Suprapubic skin (tissue), 4 donors: ENCODE data around the gene DNAI4. TPM values are rescaled to one million over a fixed set of nuclear protein-coding genes. Genes with fewer than 3 reads are reported as not detected.
A peak's percentile ranks its signal among the peaks of the same experiment; 100 is the strongest.

ENCODE experiments used
- DNase-seq, 2 donors: peaks; one replicate each; pipeline ENCODE4 v3.0.0-alpha.2; 2019; ENCODE audit warnings: low spot score in 2 of 2
- H3K27ac ChIP-seq: fragments of 200-600 bp; sonication (generic); one replicate; pipeline ENCODE4 v1.5.1; 2019
- H3K27me3 ChIP-seq: fragments of 200-600 bp; sonication (generic); one replicate; pipeline ENCODE4 v1.5.1; 2019
- H3K36me3 ChIP-seq: fragments of 200-600 bp; sonication (generic); one replicate; pipeline ENCODE4 v1.5.1; 2019
- H3K4me1 ChIP-seq: fragments of 200-600 bp; sonication (generic); one replicate; pipeline ENCODE4 v1.5.1; 2019
- H3K4me3 ChIP-seq: fragments of 200-600 bp; sonication (generic); one replicate; pipeline ENCODE4 v1.5.1; 2019; ENCODE audit warnings: mild to moderate bottlenecking
- H3K9me3 ChIP-seq: fragments of 200-600 bp; sonication (generic); one replicate; pipeline ENCODE4 v1.5.1; 2019
- CTCF ChIP-seq, 2 donors: fragments of 200-600 bp in 1 of 2; fragments of 450-650 bp in 1 of 2; sonication (generic) in 1 of 2; IDR thresholded peaks; one replicate each; pipeline ENCODE4 v1.5.1; 2016 to 2019; ENCODE audit warnings: antibody characterized with exemption in 2 of 2, mild to moderate bottlenecking in 1 of 2, moderate library complexity in 1 of 2
- EP300 ChIP-seq: sonication (generic); formaldehyde crosslinking; IDR thresholded peaks from one replicate; pipeline ENCODE4 v1.6.1; 2017; ENCODE audit warnings: antibody characterized with exemption
- POLR2A ChIP-seq, 2 donors: fragments of 450-650 bp; IDR thresholded peaks; one replicate each; pipeline ENCODE4 v1.6.1; 2017; ENCODE audit warnings: antibody characterized with exemption in 2 of 2, mild to moderate bottlenecking in 2 of 2, moderate library complexity in 2 of 2
- POLR2AphosphoS5 ChIP-seq, 3 donors: sonication (generic); formaldehyde crosslinking; IDR thresholded peaks; one replicate each; pipeline ENCODE4 v1.6.1; 2017; ENCODE audit warnings: antibody characterized with exemption in 3 of 3
- WGBS: methylation state at CpG from one replicate; pipeline ENCODE4 v1.1.5; 2018; 5-methylcytosine and 5-hydroxymethylcytosine counted together
- total RNA-seq, 4 donors: library from RNA; depleted of rRNA; stranded (reverse); fragments of >200 nt; gene quantifications; one replicate each; pipeline ENCODE4 v1.1.0, GENCODE V29; 2016

DNAI4 gene
- total RNA-seq, 4 donors from 2014 or later: 1.5 to 3.7 (median 3.3) TPM

GRCh38 chr1:66931590-66931989 lies 6.9 kb upstream of the DNAI4 start:
- peak overlapping the region; percentile 96 for H3K27ac ChIP-seq
- peaks cover 52% of the 10 kb centered on the region for H3K4me1 ChIP-seq
- TF ChIP-seq POLR2A (IDR thresholded peaks at IDR 0.05): no peak
- no peak for TF ChIP-seq CTCF (IDR thresholded peaks at IDR 0.05)
- no peak for TF ChIP-seq POLR2AphosphoS5 (IDR thresholded peaks at IDR 0.05)
- TF ChIP-seq EP300: no peak

GRCh38 chr1:66930823-66931174 lies 6.1 kb upstream of the DNAI4 start:
- TF ChIP-seq EP300 (no peak), POLR2A (IDR thresholded peaks at IDR 0.05) (no peak), CTCF (IDR thresholded peaks at IDR 0.05) (no peak), POLR2AphosphoS5 (IDR thresholded peaks at IDR 0.05) (no peak)
- Histone ChIP-seq H3K36me3 (no peaks in the 10 kb centered on the region), H3K27me3 (no peaks in the 10 kb centered on the region), H3K4me1 (peaks cover 60% of the 10 kb centered on the region), H3K27ac (peak overlapping the region; percentile 96), H3K4me3 (peak overlapping the region; percentile 88), H3K9me3 (no peaks in the 10 kb centered on the region)
- 0% methylated on average over 6 of the region's 6 CpGs for WGBS
- DNase-seq: no peak

More at GRCh38 chr1:66931590-66931989, 6.9 kb upstream of the DNAI4 start:
- DNase-seq: no peak
- no peaks in the 10 kb centered on the region for H3K9me3 ChIP-seq
- WGBS: 13% methylated on average over 4 of the region's 4 CpGs
- no peaks in the 10 kb centered on the region for H3K27me3 ChIP-seq
- H3K36me3 ChIP-seq: no peaks in the 10 kb centered on the region
- peak overlapping the region; percentile 88 for H3K4me3 ChIP-seq

- Histone ChIP-seq H3K9me3 (no peaks in the 10 kb centered on the region), H3K4me3 (peak overlapping the region; percentile 88), H3K27ac (peak overlapping the region; percentile 96), H3K36me3 (no peaks in the 10 kb centered on the region), H3K4me1 (peaks cover 64% of the 10 kb centered on the region), H3K27me3 (no peaks in the 10 kb centered on the region)
- DNase-seq: peak; percentile 95 to 96
- TF ChIP-seq POLR2AphosphoS5 (IDR thresholded peaks at IDR 0.05) (peak in 1 of 3 donors; percentile 5), EP300 (no peak), CTCF (IDR thresholded peaks at IDR 0.05) (peak in 1 of 2 donors; percentile 47), POLR2A (IDR thresholded peaks at IDR 0.05) (peak in 1 of 2 donors; percentile 82)
- under 1% methylated on average over 40 of the region's 83 CpGs for WGBS
Measured at GRCh38 chr1:66929999-66930822, 5.6 kb upstream of the DNAI4 start.

GRCh38 chr1:66929691-66929998 lies 5.0 kb upstream of the DNAI4 start:
- TF ChIP-seq POLR2AphosphoS5 (IDR thresholded peaks at IDR 0.05) (no peak), POLR2A (IDR thresholded peaks at IDR 0.05) (no peak), EP300 (no peak)

GRCh38 chr1:66929146-66929688 lies 4.6 kb upstream of the DNAI4 start:
- Histone ChIP-seq H3K9me3 (no peaks in the 10 kb centered on the region), H3K27me3 (no peaks in the 10 kb centered on the region), H3K4me3 (peak overlapping the region; percentile 88), H3K27ac (peak overlapping the region; percentile 96), H3K4me1 (peaks cover 57% of the 10 kb centered on the region), H3K36me3 (no peaks in the 10 kb centered on the region)
- DNase-seq: no peak
- 40% methylated on average over 3 of the region's 3 CpGs for WGBS
- no peak for TF ChIP-seq POLR2A (IDR thresholded peaks at IDR 0.05)
- TF ChIP-seq CTCF (IDR thresholded peaks at IDR 0.05): no peak
- no peak for TF ChIP-seq EP300
- no peak for TF ChIP-seq POLR2AphosphoS5 (IDR thresholded peaks at IDR 0.05)

More at GRCh38 chr1:66929691-66929998, 5.0 kb upstream of the DNAI4 start:
- H3K4me3 ChIP-seq: peak overlapping the region; percentile 88
- no peaks in the 10 kb centered on the region for H3K9me3 ChIP-seq
- H3K27me3 ChIP-seq: no peaks in the 10 kb centered on the region
- no peaks in the 10 kb centered on the region for H3K36me3 ChIP-seq
- H3K4me1 ChIP-seq: peaks cover 61% of the 10 kb centered on the region
- peak overlapping the region; percentile 96 for H3K27ac ChIP-seq
- no peak for DNase-seq
- WGBS: 7% methylated on average over 9 of the region's 9 CpGs
